ENCODE data around the gene MAP1LC3B.
"Not testable (repeated sequence)": the region's sequence is repeated elsewhere in the genome, so short reads cannot be mapped to it uniquely, and the experiment has no call there.

Gene MAP1LC3B

GRCh38 chr16:87375426-87376135, 16.6 kb upstream of the MAP1LC3B start:
- Histone ChIP-seq H2AFZ (ENCODE audit: low read length) (no peak overlapping the region), H3K9ac (ENCODE audit: low read depth, low read length, poor library complexity) (no peak overlapping the region), H3K23ac (ENCODE audit: low read depth, low read length, poor library complexity) (no peak overlapping the region), H3K36me3 (replicated peaks in 1 of 2; ENCODE audit: control insufficient read depth in 2 of 2, insufficient read depth in 2 of 2, low read length in 2 of 2) (peaks cover 2 to 8% of the 10 kb centered on the region in 2 donors), H3K4ac (ENCODE audit: low read length) (no peak overlapping the region), H3K4me2 (ENCODE audit: insufficient read depth, low read length, poor library complexity, severe bottlenecking) (no peak overlapping the region), H2BK120ac (ENCODE audit: low read depth, low read length) (no peak overlapping the region), H3K4me3 (ENCODE audit: low read length in 2 of 2) (no peak overlapping the region), H3K14ac (ENCODE audit: low read length) (no peak overlapping the region), H3K4me1 (ENCODE audit: control insufficient read depth in 2 of 2, insufficient read depth in 1 of 2, low read depth in 1 of 2, low read length in 2 of 2) (peaks cover 0 to 4% of the 10 kb centered on the region in 2 donors), H2BK15ac (ENCODE audit: low read length) (no peak overlapping the region), H2AK5ac (ENCODE audit: low read depth, low read length) (no peak overlapping the region), H3K9me3 (replicated peaks in 1 of 2; ENCODE audit: control insufficient read depth in 2 of 2, insufficient read depth in 1 of 2, low read depth in 1 of 2, low read length in 2 of 2) (peaks cover 0 to 1% of the 10 kb centered on the region in 2 donors), H3K79me1 (ENCODE audit: low read depth, low read length) (peaks cover 5% of the 10 kb centered on the region), H3K27ac (replicated peaks; ENCODE audit: low read length) (no peak overlapping the region), H4K8ac (ENCODE audit: low read depth, low read length) (no peak overlapping the region), H3K18ac (ENCODE audit: low read length) (no peak overlapping the region), H2BK5ac (ENCODE audit: low read length) (no peak overlapping the region), H3K27me3 (ENCODE audit: control insufficient read depth in 3 of 3, insufficient read depth in 3 of 3, low read depth in 1 of 3, low read length in 3 of 3) (no peaks in the 10 kb centered on the region), H2BK12ac (ENCODE audit: low read length) (no peak overlapping the region), H4K91ac (ENCODE audit: low read depth, low read length, poor library complexity) (no peak overlapping the region)
- WGBS, 2 donors (ENCODE audit: extremely low coverage in 2 of 2, insufficient read length in 2 of 2, insufficient replicate concordance in 1 of 2), result no CpG with 5 or more reads among the region's 9 CpGs
- DNase-seq (ENCODE audit: low spot score), result no peak

DNA sequence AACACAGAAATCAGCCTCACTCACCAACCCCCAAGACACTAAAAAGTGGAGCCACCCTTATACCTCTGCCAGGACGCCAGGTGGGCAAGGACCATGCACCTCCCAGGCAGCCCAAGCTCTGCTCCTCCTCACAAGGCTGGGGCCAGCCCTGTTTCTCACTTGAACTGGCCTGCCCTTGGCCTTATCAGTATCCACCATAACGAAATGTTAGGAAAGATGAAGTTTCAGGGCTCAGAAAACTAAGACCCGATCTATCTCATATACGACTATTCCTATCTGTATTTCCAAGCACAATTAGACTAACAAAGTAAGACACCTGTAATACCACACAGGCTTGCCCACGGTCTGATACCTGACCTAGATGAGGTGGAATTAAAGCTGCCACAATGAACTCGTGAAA, 15.5 kb upstream of the MAP1LC3B start:
- H2BK15ac ChIP-seq (ENCODE audit: low read length), result no peak overlapping the region

DNA sequence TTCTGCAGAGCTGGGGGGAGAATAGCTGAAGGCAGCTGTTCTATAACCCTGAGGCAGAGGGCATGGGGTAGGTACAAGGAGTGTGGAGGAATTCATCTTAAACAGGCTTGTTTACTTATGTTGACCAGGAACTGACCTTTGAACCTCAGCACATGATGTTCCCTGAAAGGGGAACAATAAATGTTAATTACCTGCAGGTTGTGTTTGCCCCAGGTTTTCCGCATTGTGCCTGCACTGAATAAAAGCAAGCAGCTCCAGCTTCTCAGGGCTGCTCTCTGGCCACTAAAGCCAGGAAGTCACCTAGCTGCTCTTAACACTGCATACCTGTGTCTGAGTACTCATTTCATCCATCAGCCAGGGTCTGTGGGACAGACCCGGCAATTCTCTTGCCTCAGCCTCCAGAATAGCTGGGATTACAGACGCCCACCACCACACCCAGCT, 12.8 kb upstream of the MAP1LC3B start:
- Histone ChIP-seq H3K79me1 (ENCODE audit: low read depth, low read length) (peaks cover 11% of the 10 kb centered on the region), H3K36me3 (replicated peaks in 1 of 2; ENCODE audit: control insufficient read depth in 2 of 2, insufficient read depth in 2 of 2, low read length in 2 of 2) (peaks cover 2 to 14% of the 10 kb centered on the region in 2 donors)
- H2AFZ ChIP-seq (ENCODE audit: low read length); H2BK12ac ChIP-seq (ENCODE audit: low read length); H3K4me3 ChIP-seq (ENCODE audit: low read length in 2 of 2); H3K23ac ChIP-seq (ENCODE audit: low read depth, low read length, poor library complexity); H3K4me1 ChIP-seq (ENCODE audit: control insufficient read depth in 2 of 2, insufficient read depth in 1 of 2, low read depth in 1 of 2, low read length in 2 of 2); H3K27me3 ChIP-seq (ENCODE audit: control insufficient read depth in 3 of 3, insufficient read depth in 3 of 3, low read depth in 1 of 3, low read length in 3 of 3); H2BK5ac ChIP-seq (ENCODE audit: low read length); H2BK120ac ChIP-seq (ENCODE audit: low read depth, low read length); H3K27ac ChIP-seq (replicated peaks; ENCODE audit: low read length); H3K4ac ChIP-seq (ENCODE audit: low read length); H3K9me3 ChIP-seq (replicated peaks in 1 of 2; ENCODE audit: control insufficient read depth in 2 of 2, insufficient read depth in 1 of 2, low read depth in 1 of 2, low read length in 2 of 2); H3K4me2 ChIP-seq (ENCODE audit: insufficient read depth, low read length, poor library complexity, severe bottlenecking); H3K14ac ChIP-seq (ENCODE audit: low read length); H2BK15ac ChIP-seq (ENCODE audit: low read length); H2AK5ac ChIP-seq (ENCODE audit: low read depth, low read length); H4K91ac ChIP-seq (ENCODE audit: low read depth, low read length, poor library complexity); H4K8ac ChIP-seq (ENCODE audit: low read depth, low read length); H3K9ac ChIP-seq (ENCODE audit: low read depth, low read length, poor library complexity); DNase-seq (ENCODE audit: low spot score); H3K18ac ChIP-seq (ENCODE audit: low read length): not testable (repeated sequence)
- no CpG with 5 or more reads among the region's 3 CpGs for WGBS, 2 donors (ENCODE audit: extremely low coverage in 2 of 2, insufficient read length in 2 of 2, insufficient replicate concordance in 1 of 2)

More for the DNA sequence above, 15.5 kb upstream of the MAP1LC3B start:
- Histone ChIP-seq H3K18ac (ENCODE audit: low read length) (no peak overlapping the region), H4K8ac (ENCODE audit: low read depth, low read length) (no peak overlapping the region), H3K4ac (ENCODE audit: low read length) (no peak overlapping the region), H2BK12ac (ENCODE audit: low read length) (no peak overlapping the region), H4K91ac (ENCODE audit: low read depth, low read length, poor library complexity) (no peak overlapping the region), H3K9ac (ENCODE audit: low read depth, low read length, poor library complexity) (no peak overlapping the region), H3K9me3 (replicated peaks in 1 of 2; ENCODE audit: control insufficient read depth in 2 of 2, insufficient read depth in 1 of 2, low read depth in 1 of 2, low read length in 2 of 2) (peaks cover 0 to 1% of the 10 kb centered on the region in 2 donors), H3K36me3 (replicated peaks in 1 of 2; ENCODE audit: control insufficient read depth in 2 of 2, insufficient read depth in 2 of 2, low read length in 2 of 2) (peaks cover 2 to 14% of the 10 kb centered on the region in 2 donors), H3K23ac (ENCODE audit: low read depth, low read length, poor library complexity) (no peak overlapping the region), H3K27me3 (ENCODE audit: control insufficient read depth in 3 of 3, insufficient read depth in 3 of 3, low read depth in 1 of 3, low read length in 3 of 3) (no peaks in the 10 kb centered on the region), H3K4me2 (ENCODE audit: insufficient read depth, low read length, poor library complexity, severe bottlenecking) (no peak overlapping the region), H2AFZ (ENCODE audit: low read length) (no peak overlapping the region), H2BK5ac (ENCODE audit: low read length) (no peak overlapping the region), H3K27ac (replicated peaks; ENCODE audit: low read length) (no peak overlapping the region), H3K4me3 (ENCODE audit: low read length in 2 of 2) (no peak overlapping the region), H2BK120ac (ENCODE audit: low read depth, low read length) (no peak overlapping the region), H2AK5ac (ENCODE audit: low read depth, low read length) (no peak overlapping the region), H3K14ac (ENCODE audit: low read length) (no peak overlapping the region), H3K4me1 (ENCODE audit: control insufficient read depth in 2 of 2, insufficient read depth in 1 of 2, low read depth in 1 of 2, low read length in 2 of 2) (peaks cover 0 to 4% of the 10 kb centered on the region in 2 donors), H3K79me1 (ENCODE audit: low read depth, low read length) (peaks cover 5% of the 10 kb centered on the region)
- no CpG with 5 or more reads among the region's 6 CpGs for WGBS, 2 donors (ENCODE audit: extremely low coverage in 2 of 2, insufficient read length in 2 of 2, insufficient replicate concordance in 1 of 2)
- DNase-seq (ENCODE audit: low spot score), result no peak

- Histone ChIP-seq H3K4me2 (ENCODE audit: insufficient read depth, low read length, poor library complexity, severe bottlenecking) (no peak overlapping the region), H3K27me3 (ENCODE audit: control insufficient read depth in 3 of 3, insufficient read depth in 3 of 3, low read depth in 1 of 3, low read length in 3 of 3) (no peaks in the 10 kb centered on the region), H2AK5ac (ENCODE audit: low read depth, low read length) (no peak overlapping the region), H3K4ac (ENCODE audit: low read length) (no peak overlapping the region), H2BK15ac (ENCODE audit: low read length) (no peak overlapping the region), H2BK5ac (ENCODE audit: low read length) (no peak overlapping the region), H3K4me1 (ENCODE audit: control insufficient read depth in 2 of 2, insufficient read depth in 1 of 2, low read depth in 1 of 2, low read length in 2 of 2) (peaks cover 0 to 13% of the 10 kb centered on the region in 2 donors), H4K8ac (ENCODE audit: low read depth, low read length) (no peak overlapping the region), H2BK120ac (ENCODE audit: low read depth, low read length) (no peak overlapping the region), H3K23ac (ENCODE audit: low read depth, low read length, poor library complexity) (no peak overlapping the region), H2AFZ (ENCODE audit: low read length) (no peak overlapping the region), H3K14ac (ENCODE audit: low read length) (no peak overlapping the region), H3K9ac (ENCODE audit: low read depth, low read length, poor library complexity) (no peak overlapping the region), H2BK12ac (ENCODE audit: low read length) (peak overlapping the region; percentile 90), H3K36me3 (replicated peaks in 1 of 2; ENCODE audit: control insufficient read depth in 2 of 2, insufficient read depth in 2 of 2, low read length in 2 of 2) (peaks cover 2 to 14% of the 10 kb centered on the region in 2 donors), H3K27ac (replicated peaks; ENCODE audit: low read length) (no peak overlapping the region), H3K9me3 (replicated peaks in 1 of 2; ENCODE audit: control insufficient read depth in 2 of 2, insufficient read depth in 1 of 2, low read depth in 1 of 2, low read length in 2 of 2) (peaks cover 0 to 1% of the 10 kb centered on the region in 2 donors), H3K79me1 (ENCODE audit: low read depth, low read length) (peaks cover 11% of the 10 kb centered on the region), H4K91ac (ENCODE audit: low read depth, low read length, poor library complexity) (no peak overlapping the region), H3K18ac (ENCODE audit: low read length) (no peak overlapping the region), H3K4me3 (ENCODE audit: low read length in 2 of 2) (no peak overlapping the region)
- no CpG with 5 or more reads among the region's 10 CpGs for whole genome bisulfite sequencing, 2 donors (ENCODE audit: extremely low coverage in 2 of 2, insufficient read length in 2 of 2, insufficient replicate concordance in 1 of 2)
- DNase-seq (ENCODE audit: low spot score), result no peak
Observed at GRCh38 chr16:87380403-87380802, 11.7 kb upstream of the MAP1LC3B start.
